SK-N-SH (cell line): ENCODE data around the gene FASTKD3. TPM values are rescaled to one million over a fixed set of nuclear protein-coding genes. Genes with fewer than 3 reads are reported as not detected.

ENCODE experiments used
- CTCF ChIA-PET: fragments of 300-600, 350-600 bp; formaldehyde crosslinking; extraction: SDS; loops from one replicate; lab custom pipeline; 2021; lab: Yijun Ruan, JAX
- POLR2A ChIA-PET: fragments of 350-600 bp; sonication (Branson Sonifier 250); formaldehyde crosslinking; extraction: SDS; loops from one replicate; lab custom pipeline; 2020; ENCODE audit warnings: antibody characterized with exemption, inconsistent platforms; lab: Yijun Ruan, JAX
- DNase-seq: peaks from one replicate; pipeline ENCODE4 v3.0.0; 2012
- H2AFZ ChIP-seq: fragments of 200-600 bp; sonication (generic); 2 replicates; pipeline ENCODE4 v1.8.1; 2016; ENCODE audit warnings: antibody characterized with exemption, mild to moderate bottlenecking, low read depth
- H3F3A ChIP-seq: fragments of 200-600 bp; sonication (generic); replicated peaks from 2 replicates; pipeline ENCODE3; 2016; ENCODE audit warnings: antibody characterized with exemption, mild to moderate bottlenecking; ENCODE audit not compliant: insufficient read depth
- H3K27ac ChIP-seq, 2 experiments: fragments of 200-500 bp in 1 of 2; fragments of 200-600 bp in 1 of 2; sonication (Bioruptor generic) in 1 of 2; sonication (generic), shearing (Covaris generic) in 1 of 2; 2 replicates each; pipeline versions ENCODE4 v1.5.1 to v1.6.1; 2014 to 2016; ENCODE audit warnings: low read depth in 2 of 2, inconsistent platforms in 1 of 2, low read length in 1 of 2, mild to moderate bottlenecking in 1 of 2, mixed read lengths in 1 of 2
- H3K27me3 ChIP-seq: fragments of 200-600 bp; sonication (generic), shearing (Covaris generic); 2 replicates; pipeline ENCODE4 v1.6.1; 2016; ENCODE audit warnings: mixed run types; ENCODE audit not compliant: insufficient read depth
- H3K36me3 ChIP-seq, 2 experiments: fragments of 200-500 bp in 1 of 2; fragments of 200-600 bp in 1 of 2; sonication (Bioruptor generic) in 1 of 2; sonication (generic) in 1 of 2; replicated peaks in 1 of 2; 2 replicates each; pipeline versions ENCODE3 to v1.5.1; 2014 to 2016; ENCODE audit warnings: low read length in 1 of 2, mild to moderate bottlenecking in 1 of 2; ENCODE audit not compliant: insufficient read depth in 2 of 2, control insufficient read depth in 1 of 2
- H3K4me1 ChIP-seq, 2 experiments: fragments of 200-500 bp in 1 of 2; fragments of 200-600 bp in 1 of 2; sonication (Bioruptor generic) in 1 of 2; sonication (generic), shearing (Covaris generic) in 1 of 2; 2 replicates each; pipeline versions ENCODE4 v1.5.1 to v1.6.1; 2014 to 2016; ENCODE audit warnings: low read depth in 1 of 2, low read length in 1 of 2, mixed run types in 1 of 2; ENCODE audit not compliant: insufficient read depth in 2 of 2, control insufficient read depth in 1 of 2
- H3K4me2 ChIP-seq: fragments of 200-600 bp; sonication (generic), shearing (Covaris generic); 2 replicates; pipeline ENCODE4 v1.6.1; 2017; ENCODE audit warnings: mixed run types
- H3K4me3 ChIP-seq, 2 experiments: fragments of 200-500 bp in 1 of 2; fragments of 200-600 bp in 1 of 2; sonication (Bioruptor generic) in 1 of 2; sonication (generic), shearing (Covaris generic) in 1 of 2; 2 replicates each; pipeline versions ENCODE4 v1.5.1 to v1.8.1; 2014 to 2016; ENCODE audit warnings: low read depth in 2 of 2, inconsistent platforms in 1 of 2, low read length in 1 of 2, mild to moderate bottlenecking in 1 of 2, mixed read lengths in 1 of 2, moderate library complexity in 1 of 2
- H3K79me2 ChIP-seq: fragments of 200-600 bp; sonication (generic); 2 replicates; pipeline ENCODE4 v1.8.1; 2017; ENCODE audit warnings: mild to moderate bottlenecking; ENCODE audit not compliant: insufficient read depth
- H3K9ac ChIP-seq: fragments of 200-600 bp; sonication (generic); 2 replicates; pipeline ENCODE4 v1.6.1; 2017; ENCODE audit warnings: mixed run types
- H3K9me2 ChIP-seq: fragments of 200-600 bp; sonication (generic); 2 replicates; pipeline ENCODE4 v1.6.1; 2017; ENCODE audit warnings: mixed run types
- H3K9me3 ChIP-seq: fragments of 200-600 bp; sonication (generic); 2 replicates; pipeline ENCODE4 v1.6.1; 2017; ENCODE audit warnings: mixed run types, mild to moderate bottlenecking, moderate library complexity
- H4K20me1 ChIP-seq: fragments of 200-600 bp; sonication (generic); 2 replicates; pipeline ENCODE4 v1.6.1; 2017; ENCODE audit warnings: mild to moderate bottlenecking, mixed run types; ENCODE audit not compliant: insufficient read depth
- EP300 ChIP-seq, 2 experiments: IDR thresholded peaks; 2 replicates each; pipeline versions ENCODE4 v1.4.0 to v1.6.1; 2012; ENCODE audit warnings: borderline replicate concordance in 1 of 2, low read depth in 1 of 2, low read length in 1 of 2
- EZH2phosphoT487 ChIP-seq: fragments of 200-600 bp; sonication (generic); IDR thresholded peaks from 2 replicates; pipeline ENCODE4 v1.6.1; 2017; ENCODE audit warnings: low read depth, mixed run types, mild to moderate bottlenecking, antibody characterized with exemption, moderate library complexity, borderline replicate concordance
- FOSL2 ChIP-seq: IDR thresholded peaks from 2 replicates; pipeline ENCODE4 v1.4.0; 2012; ENCODE audit warnings: low read depth, mild to moderate bottlenecking, moderate library complexity, borderline replicate concordance
- FOXJ3 ChIP-seq: sonication (generic); formaldehyde crosslinking; IDR thresholded peaks from 2 replicates; pipeline ENCODE4 v1.5.1; 2020; ENCODE audit warnings: mild to moderate bottlenecking, missing genetic modification reagents
- FOXM1 ChIP-seq: IDR thresholded peaks from 2 replicates; pipeline ENCODE4 v1.4.0; 2012; ENCODE audit warnings: low read depth, mild to moderate bottlenecking
- GABPA ChIP-seq: IDR thresholded peaks from 2 replicates; pipeline ENCODE4 v1.4.0; 2012; ENCODE audit warnings: low read depth, mild to moderate bottlenecking
- GATA2 ChIP-seq: sonication (generic); formaldehyde crosslinking; IDR thresholded peaks from 2 replicates; pipeline ENCODE4 v1.5.0; 2020; ENCODE audit warnings: mild to moderate bottlenecking, missing genetic modification reagents
- JUND ChIP-seq: IDR thresholded peaks from 2 replicates; pipeline ENCODE4 v1.4.0; 2012
- MAX ChIP-seq: IDR thresholded peaks from 2 replicates; pipeline ENCODE4 v1.4.0; 2012; ENCODE audit warnings: low read depth
- MXI1 ChIP-seq: IDR thresholded peaks from 2 replicates; pipeline ENCODE4 v1.6.1; 2012; ENCODE audit warnings: mild to moderate bottlenecking, low read depth, low read length, improper control_type of control experiment
- NFIC ChIP-seq: IDR thresholded peaks from 2 replicates; pipeline ENCODE4 v1.4.0; 2012; ENCODE audit warnings: borderline replicate concordance
- PBX3 ChIP-seq: IDR thresholded peaks from 2 replicates; pipeline ENCODE4; 2012
- POLR2AphosphoS5 ChIP-seq: IDR thresholded peaks from 2 replicates; pipeline ENCODE4 v1.6.1; 2012; ENCODE audit warnings: low read depth, low read length
- RAD21 ChIP-seq: IDR thresholded peaks from 2 replicates; pipeline ENCODE4 v1.6.1; 2012; ENCODE audit warnings: mild to moderate bottlenecking, low read length
- SIN3A ChIP-seq: IDR thresholded peaks from 2 replicates; pipeline ENCODE4 v1.6.1; 2012; ENCODE audit warnings: low read depth, mild to moderate bottlenecking, low read length, moderate library complexity, borderline replicate concordance
- SMC3 ChIP-seq: IDR thresholded peaks from 2 replicates; pipeline ENCODE4 v1.6.1; 2012; ENCODE audit warnings: low read depth, low read length, improper control_type of control experiment
- TAF1 ChIP-seq: IDR thresholded peaks from 2 replicates; pipeline ENCODE4 v1.6.1; 2012; ENCODE audit warnings: low read depth, mild to moderate bottlenecking, low read length, moderate library complexity, borderline replicate concordance
- USF2 ChIP-seq: fragments of 150-350 bp; IDR thresholded peaks from 2 replicates; pipeline ENCODE4 v1.6.1; 2017; ENCODE audit warnings: antibody characterized with exemption, low read length, low read depth, borderline replicate concordance
- WGBS: methylation state at CpG from one replicate; pipeline ENCODE4 v1.1.6; 2017; ENCODE audit warnings: low lambda C conversion rate; 5-methylcytosine and 5-hydroxymethylcytosine counted together
- polyA plus RNA-seq, 3 experiments: library from polyadenylated mRNA; depleted of rRNA; stranded (reverse); fragments of >200 nt; gene quantifications; 2 replicates each; pipeline ENCODE4 v1.2.3, GENCODE V29; 2012

The FASTKD3 gene
- polyA plus RNA-seq, 1 of the 3 experiments (the other 2 are of a cell fraction): 5.4 TPM

- TF ChIP-seq NFIC: no peak
- no peak for TF ChIP-seq SIN3A
Observed at GRCh38 chr5:7814816-7815215, 54.0 kb downstream of the FASTKD3 start (continued).

- H3K27ac ChIP-seq: no peak overlapping the region
- no peaks in the 10 kb centered on the region for H3K9me2 ChIP-seq
- H3K9me3 ChIP-seq: no peaks in the 10 kb centered on the region
- POLR2A ChIA-PET: no interaction called here
- H3K4me1 ChIP-seq: no peaks in the 10 kb centered on the region; a peak in 1 of 4 replicates
- H3K9ac ChIP-seq: no peak overlapping the region
- WGBS: 20% methylated on average over 3 of the region's 3 CpGs
- H4K20me1 ChIP-seq: no peaks in the 10 kb centered on the region
- DNase-seq: no peak
- no peaks in the 10 kb centered on the region for H3F3A ChIP-seq
- TF ChIP-seq MXI1 (no peak), GABPA (no peak), EP300 (IDR thresholded peaks at IDR 0.05; ENCODE audit: borderline replicate concordance in 1 of 2, low read depth in 1 of 2, low read length in 1 of 2) (no peak), PBX3 (no peak), FOXM1 (no peak)
- no peaks in the 10 kb centered on the region for H3K79me2 ChIP-seq
- H3K27me3 ChIP-seq: peaks cover 35% of the 10 kb centered on the region; the same call in 1 of the 2 replicates
- CTCF ChIA-PET: interaction anchor here (0.9 kb wide), 1 partner anchor 58 kb away, joined by 3 read pairs; no protein-coding TSS in a partner anchor
- no peaks in the 10 kb centered on the region for H3K36me3 ChIP-seq
- H3K4me3 ChIP-seq: no peak overlapping the region
- no peak overlapping the region for H3K4me2 ChIP-seq
- H2AFZ ChIP-seq: no peak overlapping the region
Observed at GRCh38 chr5:7813576-7813975, 55.3 kb downstream of the FASTKD3 start.

GRCh38 chr5:7813007-7813406 is 55.8 kb downstream of the FASTKD3 start:
- ChIA-PET CTCF (no interaction called here), POLR2A (no interaction called here)
- WGBS: 16% methylated on average over 2 of the region's 2 CpGs
- Histone ChIP-seq H3K79me2 (no peaks in the 10 kb centered on the region), H4K20me1 (no peaks in the 10 kb centered on the region), H3K27me3 (peaks cover 30% of the 10 kb centered on the region; the same call in 1 of the 2 replicates), H3K27ac (no peak overlapping the region), H3K4me3 (no peak overlapping the region), H3K4me2 (no peak overlapping the region), H3K36me3 (no peaks in the 10 kb centered on the region), H3K9ac (no peak overlapping the region), H3F3A (no peaks in the 10 kb centered on the region), H3K4me1 (no peaks in the 10 kb centered on the region; a peak in 1 of 4 replicates), H2AFZ (no peak overlapping the region), H3K9me3 (no peaks in the 10 kb centered on the region), H3K9me2 (no peaks in the 10 kb centered on the region)
- no peak for DNase-seq
- no peak for TF ChIP-seq FOSL2
- TF ChIP-seq POLR2AphosphoS5: no peak
- no peak for TF ChIP-seq MAX
- TF ChIP-seq GATA2: no peak
- TF ChIP-seq JUND: no peak
- TF ChIP-seq FOXM1: no peak
- no peak for TF ChIP-seq TAF1
- no peak for TF ChIP-seq SMC3
- no peak for TF ChIP-seq USF2
- no peak for TF ChIP-seq EZH2phosphoT487
- no peak for TF ChIP-seq FOXJ3 (CRISPR knock-in tag)
- no peak for TF ChIP-seq RAD21
- no peak for TF ChIP-seq PBX3
